Skeletal muscle cell (primary cell): Measurements from ENCODE around the gene RSPH9.

Experiments
- DNase-seq: peaks from one replicate; pipeline ENCODE4 v3.0.0-alpha.2; 2010; ENCODE audit warnings: low read depth
- H3K4me3 ChIP-seq: 2 replicates; pipeline ENCODE4 v1.5.1; 2011; ENCODE audit warnings: low read depth, mild to moderate bottlenecking, control low read depth, low read length, moderate library complexity

RSPH9 gene

GRCh38 chr6:43644940-43645612, at the start of gene RSPH9:
Gene RSPH9 (plus strand): TSS chr6:43645036. CDS start chr6:43645099, 63 bp downstream.
- peak within 1 kb of the TSS; percentile 56 for H3K4me3 ChIP-seq

GRCh38 chr6:43600595-43600994, 44.2 kb upstream of the RSPH9 start:
- H3K4me3 ChIP-seq = no peak overlapping the region
- no peak for DNase-seq

More at GRCh38 chr6:43644940-43645612, at the start of gene RSPH9:
- DNase-seq = peak; percentile 48

- peak; percentile 76 for DNase-seq
- no peak overlapping the region for H3K4me3 ChIP-seq
Measured at GRCh38 chr6:43604174-43604573, 40.7 kb upstream of the RSPH9 start.

- DNase-seq = no peak
- H3K4me3 ChIP-seq = no peak overlapping the region
Measured at GRCh38 chr6:43606019-43606418, 38.8 kb upstream of the RSPH9 start.

GRCh38 chr6:43608310-43608763, 36.5 kb upstream of the RSPH9 start:
- H3K4me3 ChIP-seq = no peak overlapping the region
- DNase-seq = peak; percentile 49

- no peak for DNase-seq
- H3K4me3 ChIP-seq = no peak overlapping the region
Measured at GRCh38 chr6:43608807-43609206, 36.0 kb upstream of the RSPH9 start.

GRCh38 chr6:43609402-43609801, 35.4 kb upstream of the RSPH9 start:
- DNase-seq = no peak
- no peak overlapping the region for H3K4me3 ChIP-seq

- no peak for DNase-seq
- no peak overlapping the region for H3K4me3 ChIP-seq
Measured at GRCh38 chr6:43610431-43610830, 34.4 kb upstream of the RSPH9 start.

- H3K4me3 ChIP-seq = no peak overlapping the region
- no peak for DNase-seq
Measured at GRCh38 chr6:43613721-43614395, 31.0 kb upstream of the RSPH9 start.

- no peak for DNase-seq
- H3K4me3 ChIP-seq = no peak overlapping the region
Measured at GRCh38 chr6:43614396-43614730, 30.5 kb upstream of the RSPH9 start.

- no peak overlapping the region for H3K4me3 ChIP-seq
- DNase-seq = no peak
Measured at GRCh38 chr6:43616725-43617472, 27.9 kb upstream of the RSPH9 start.

GRCh38 chr6:43621078-43621835, 23.6 kb upstream of the RSPH9 start:
- no peak overlapping the region for H3K4me3 ChIP-seq
- no peak for DNase-seq

GRCh38 chr6:43621836-43622180, 23.0 kb upstream of the RSPH9 start:
- no peak for DNase-seq
- H3K4me3 ChIP-seq = no peak overlapping the region

GRCh38 chr6:43622541-43622940, 22.3 kb upstream of the RSPH9 start:
- H3K4me3 ChIP-seq = no peak overlapping the region
- no peak for DNase-seq

GRCh38 chr6:43623880-43624785, 20.7 kb upstream of the RSPH9 start:
- H3K4me3 ChIP-seq = no peak overlapping the region
- DNase-seq = no peak

- H3K4me3 ChIP-seq = no peak overlapping the region
- no peak for DNase-seq
Measured at GRCh38 chr6:43624786-43625288, 20.0 kb upstream of the RSPH9 start.

- DNase-seq = no peak
- H3K4me3 ChIP-seq = no peak overlapping the region
Measured at GRCh38 chr6:43625393-43625992, 19.3 kb upstream of the RSPH9 start.
